Activated naive CD4-positive, alpha-beta T cell (primary cell): ENCODE data around the gene HEG1.

Experiments used
- DNase-seq, 4 experiments: peaks; one replicate each; lab custom pipeline; 2025; lab: John Stamatoyannopoulos, UW

Gene HEG1

DNA sequence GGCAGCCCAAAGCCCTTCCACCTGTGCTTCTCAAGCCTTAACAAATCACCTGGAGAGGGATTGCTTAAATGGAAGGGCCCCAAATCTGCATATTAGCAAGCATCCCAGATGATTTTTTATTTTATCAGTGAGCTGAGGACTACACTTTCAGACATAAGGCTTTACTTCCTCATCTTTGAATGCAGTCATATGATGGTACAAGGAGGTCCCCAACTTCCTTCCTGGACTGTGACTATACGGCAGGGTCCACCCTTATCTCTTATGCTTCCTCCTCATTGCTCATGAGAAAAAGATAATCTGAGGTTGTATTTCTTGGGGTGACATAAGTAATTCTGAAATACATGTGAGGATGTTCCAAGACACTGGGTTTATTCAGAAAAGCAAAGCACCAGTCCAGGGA is 13.7 kb upstream of the HEG1 start:
- no peak for DNase-seq

DNA sequence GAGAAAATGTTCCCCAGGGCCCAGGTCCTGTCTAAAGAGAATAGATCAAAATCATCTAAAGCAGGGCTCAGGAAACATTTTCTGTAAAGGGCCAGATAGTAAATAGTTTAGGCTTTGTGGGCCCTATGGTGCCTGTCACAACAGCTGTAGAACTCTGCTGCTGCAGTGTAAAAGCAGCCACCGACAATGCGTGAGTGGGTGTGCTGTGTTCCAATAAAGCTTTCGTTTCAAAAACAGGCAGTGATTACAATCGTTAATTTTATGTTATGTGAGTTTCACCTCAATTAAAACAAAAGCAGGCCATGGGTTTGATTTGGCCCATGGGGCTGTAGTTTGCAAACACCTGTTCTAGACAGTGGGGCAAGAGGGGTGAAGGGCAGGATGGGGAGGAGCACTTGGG is 12.5 kb upstream of the HEG1 start:
- DNase-seq, result no peak

DNA sequence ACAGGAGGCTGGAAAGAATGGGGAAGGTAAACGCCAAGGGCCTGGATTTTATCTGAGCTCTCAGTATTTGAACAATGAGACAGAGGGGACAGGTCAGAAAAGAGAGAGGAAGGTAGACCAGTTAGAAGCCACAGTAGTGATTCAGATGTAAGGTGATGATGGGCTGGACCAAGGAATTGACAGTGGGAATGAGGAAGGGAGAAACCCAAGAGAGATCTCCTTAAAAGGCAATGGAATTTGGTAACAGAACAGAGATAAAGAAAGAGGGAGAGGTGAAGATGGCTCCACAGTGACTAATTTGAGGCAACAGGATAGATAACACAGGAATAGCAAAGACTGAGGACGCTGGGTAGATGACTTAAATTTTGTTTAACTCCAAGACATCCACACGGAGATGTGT is 11.4 kb upstream of the HEG1 start:
- DNase-seq, result no peak

DNA sequence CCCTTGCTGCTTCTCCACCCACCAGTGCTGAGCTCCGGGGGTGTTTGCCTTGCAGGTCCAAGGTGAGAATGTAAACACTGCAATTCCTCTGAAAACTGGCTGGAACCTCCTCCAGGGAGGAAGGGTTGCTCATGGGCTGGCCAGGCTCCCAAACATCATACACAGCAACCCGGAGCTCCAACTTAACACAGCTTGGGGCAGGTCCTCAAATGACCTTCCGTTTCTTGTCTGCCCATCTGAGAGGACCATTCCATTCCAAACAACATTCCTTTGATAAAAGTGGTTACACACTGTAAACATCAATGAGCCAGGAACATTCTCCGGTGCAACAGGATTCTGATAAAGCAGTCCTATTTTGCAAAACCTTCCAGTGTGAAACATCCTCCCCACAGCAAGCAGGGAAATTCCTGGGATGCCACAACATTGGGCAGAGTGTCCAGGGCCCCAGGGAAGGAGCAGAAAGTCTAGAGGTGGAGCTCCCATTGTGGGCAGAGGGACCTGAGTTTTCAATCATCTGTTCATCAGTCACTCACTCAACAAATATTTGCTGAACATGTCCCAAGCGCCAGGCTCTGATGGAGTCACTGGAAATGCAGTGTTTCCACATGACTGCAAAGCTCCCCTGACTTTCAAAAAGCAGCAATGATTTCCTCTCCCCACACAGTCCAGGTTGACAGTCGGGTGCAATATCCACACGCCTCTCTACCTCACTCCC is 7.3 kb upstream of the HEG1 start:
- no peak for DNase-seq

DNA sequence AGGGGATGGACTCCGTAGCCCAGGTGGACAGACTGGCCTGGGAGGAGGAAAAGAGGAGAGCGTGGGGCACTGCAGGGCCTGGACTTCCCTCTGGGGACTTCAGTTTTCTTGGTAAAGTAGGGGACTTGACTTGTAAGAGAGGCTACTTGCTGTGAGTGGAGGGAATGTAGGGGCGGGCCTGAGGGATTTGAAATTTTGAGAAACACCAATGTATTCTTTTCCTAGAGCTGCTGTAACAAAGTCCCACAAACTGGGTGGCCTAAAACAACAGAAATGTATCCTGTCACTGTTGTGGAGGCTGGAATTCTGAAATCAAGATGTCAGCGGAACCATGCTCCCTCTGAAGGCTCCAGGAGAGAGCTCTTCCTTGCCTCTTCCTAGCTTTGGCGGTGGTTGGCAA is 5.8 kb upstream of the HEG1 start:
- no peak for DNase-seq

DNA sequence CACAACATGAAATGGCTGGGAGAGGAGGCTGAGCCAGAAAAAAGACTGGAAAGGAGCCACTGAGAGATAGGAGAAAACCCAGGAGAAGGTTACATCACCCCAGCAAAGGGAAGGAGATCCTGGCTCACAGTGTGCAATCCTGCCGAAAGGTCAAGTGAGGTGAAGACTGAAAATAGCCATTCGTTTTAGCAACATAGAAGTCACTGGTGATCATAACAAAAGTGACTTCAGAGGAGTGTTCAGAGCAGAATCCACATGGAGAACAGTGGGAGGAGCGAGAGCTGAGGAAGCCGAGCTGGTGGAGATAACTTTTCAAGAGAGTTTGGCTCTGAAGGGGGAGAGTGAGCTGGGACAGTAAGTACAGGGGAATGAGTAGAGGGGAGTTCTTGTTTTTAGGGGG is 5.4 kb upstream of the HEG1 start:
- DNase-seq, result no peak

DNA sequence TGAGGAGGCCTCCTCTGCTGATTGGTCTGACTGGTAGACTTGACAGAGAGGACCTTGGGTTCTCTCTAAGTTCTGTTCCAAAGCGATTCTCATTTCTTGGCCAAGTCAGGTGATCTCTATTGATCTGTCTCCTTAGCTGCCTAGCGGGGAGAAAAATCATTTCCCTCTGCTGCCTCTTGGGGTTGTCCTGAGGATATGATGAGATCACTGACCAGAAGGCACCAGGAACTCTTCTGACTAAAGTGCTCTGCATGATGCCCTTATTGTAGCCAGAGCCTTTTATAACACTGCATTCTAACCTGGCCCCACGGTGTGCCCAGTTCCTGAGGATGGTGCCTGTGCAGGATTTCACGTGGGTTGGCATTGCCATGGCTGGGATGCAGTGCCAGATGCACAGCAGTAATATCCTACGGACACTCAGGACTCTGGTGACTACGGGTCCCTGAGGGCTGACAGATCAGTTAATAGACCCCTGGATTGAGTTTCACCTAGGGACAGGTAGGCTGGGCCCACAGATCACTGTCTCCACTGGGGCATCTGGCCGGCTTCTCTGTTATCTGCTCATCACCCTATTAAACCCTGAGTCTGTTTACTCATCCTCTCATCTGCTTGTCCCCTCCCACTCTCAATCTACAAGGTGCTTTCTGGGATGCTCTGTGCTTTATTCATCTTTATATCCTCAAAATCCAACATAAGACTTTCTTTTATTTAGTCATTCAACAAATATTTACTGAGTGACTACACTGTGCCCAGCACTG is 3.9 kb upstream of the HEG1 start:
- DNase-seq, result no peak

DNA sequence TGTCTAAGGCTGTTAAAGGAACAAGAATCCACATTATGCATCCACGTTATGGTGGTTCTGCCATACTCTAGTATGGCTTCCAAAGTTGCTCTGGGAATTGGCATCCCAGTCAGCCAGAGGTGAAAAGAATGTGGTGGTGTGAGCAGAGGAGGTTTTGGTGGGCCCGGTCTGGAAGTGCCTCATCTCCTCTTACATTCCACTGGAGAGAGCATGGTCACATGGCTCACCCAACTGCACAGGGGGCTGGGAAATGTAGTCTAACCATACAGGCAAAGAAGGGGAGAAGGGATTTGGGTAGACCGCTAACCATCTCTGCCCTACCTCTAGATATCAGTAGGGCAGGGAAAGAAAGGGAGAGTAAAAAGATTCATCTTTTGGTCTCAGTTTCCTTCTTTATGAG is 3.2 kb upstream of the HEG1 start:
- DNase-seq, result no peak

DNA sequence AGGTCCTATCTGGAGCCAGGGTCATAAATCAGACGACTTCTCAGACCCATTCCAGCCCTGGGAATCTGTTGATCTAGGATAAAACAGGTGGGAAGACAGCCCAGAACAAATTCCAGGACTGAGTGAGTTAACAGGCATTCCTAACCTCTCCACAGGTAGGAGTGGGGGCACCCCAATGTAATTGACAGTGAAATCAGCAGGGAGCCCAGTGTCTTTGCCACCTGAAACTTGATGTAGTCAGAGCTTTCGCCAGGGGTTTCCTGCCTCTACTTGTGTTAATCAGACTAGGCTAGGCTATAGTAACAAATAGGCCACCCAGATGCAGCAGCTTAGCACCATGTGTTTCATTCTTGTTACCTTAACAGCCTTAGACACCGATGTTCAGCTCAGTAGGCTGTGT is 2.7 kb upstream of the HEG1 start:
- DNase-seq, result no peak

DNA sequence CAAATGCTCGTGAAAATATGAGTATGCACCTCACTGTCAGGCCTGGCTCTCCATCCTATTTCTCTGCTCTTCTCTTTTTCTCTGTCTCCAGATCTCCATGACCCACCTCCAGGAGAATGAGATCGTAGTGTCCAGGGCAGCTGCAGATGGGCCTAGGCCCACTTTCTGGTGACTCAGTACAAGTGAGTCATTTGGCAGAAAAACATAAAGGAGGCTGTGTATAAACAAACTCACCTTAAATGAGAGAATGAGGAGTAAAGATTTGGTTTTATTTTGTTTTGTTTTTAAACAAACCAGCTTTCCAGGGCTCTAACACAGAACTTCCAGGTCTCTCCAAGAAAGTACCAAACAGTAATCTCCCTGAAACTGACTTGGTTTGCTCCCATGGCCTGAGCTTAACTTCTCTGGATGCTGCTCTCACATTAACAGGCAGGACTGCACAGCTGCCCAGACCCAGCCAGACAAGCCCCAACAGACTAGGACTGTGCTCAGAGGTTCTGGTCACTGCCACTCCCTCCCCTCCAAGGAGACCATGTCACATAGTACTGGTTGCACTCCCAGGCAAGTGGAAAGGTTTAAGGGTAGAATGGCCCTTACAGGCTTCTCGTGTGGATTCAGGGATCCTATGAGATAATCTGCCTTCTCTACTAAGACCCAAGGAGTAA is 1.5 kb upstream of the HEG1 start:
- no peak for DNase-seq

DNA sequence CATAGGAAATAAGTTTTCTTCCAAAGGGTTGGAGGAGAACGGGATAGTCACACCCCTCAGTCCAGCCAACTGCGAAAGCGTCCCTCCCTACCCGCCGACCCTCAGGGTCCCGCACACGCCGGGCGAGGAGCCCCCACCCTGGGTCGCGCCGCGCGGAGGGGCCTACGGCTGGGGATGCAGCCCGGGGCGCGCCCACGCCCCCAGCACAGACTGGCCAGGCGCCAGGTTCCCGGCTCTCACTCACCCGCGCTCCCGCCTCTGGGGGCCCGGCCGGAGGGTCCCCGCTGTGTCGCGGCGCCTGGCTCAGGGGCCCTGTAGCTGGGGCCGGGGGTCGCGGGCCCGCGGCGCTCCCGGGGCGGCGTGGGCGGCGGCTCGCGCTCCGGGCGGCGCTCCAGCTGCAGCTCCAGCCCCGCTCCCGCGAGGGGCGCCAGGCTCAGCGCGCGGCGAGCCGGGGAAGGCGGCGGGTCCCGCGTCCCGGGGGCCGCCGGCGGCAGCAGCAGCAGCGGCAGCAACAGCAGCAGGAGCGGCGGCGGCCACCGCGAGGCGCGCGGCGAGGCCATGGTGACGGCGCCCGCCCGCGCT is 375 bp downstream of the HEG1 start:
- DNase-seq, result peak in 2 of 4 experiments; percentile 2 to 11

DNA sequence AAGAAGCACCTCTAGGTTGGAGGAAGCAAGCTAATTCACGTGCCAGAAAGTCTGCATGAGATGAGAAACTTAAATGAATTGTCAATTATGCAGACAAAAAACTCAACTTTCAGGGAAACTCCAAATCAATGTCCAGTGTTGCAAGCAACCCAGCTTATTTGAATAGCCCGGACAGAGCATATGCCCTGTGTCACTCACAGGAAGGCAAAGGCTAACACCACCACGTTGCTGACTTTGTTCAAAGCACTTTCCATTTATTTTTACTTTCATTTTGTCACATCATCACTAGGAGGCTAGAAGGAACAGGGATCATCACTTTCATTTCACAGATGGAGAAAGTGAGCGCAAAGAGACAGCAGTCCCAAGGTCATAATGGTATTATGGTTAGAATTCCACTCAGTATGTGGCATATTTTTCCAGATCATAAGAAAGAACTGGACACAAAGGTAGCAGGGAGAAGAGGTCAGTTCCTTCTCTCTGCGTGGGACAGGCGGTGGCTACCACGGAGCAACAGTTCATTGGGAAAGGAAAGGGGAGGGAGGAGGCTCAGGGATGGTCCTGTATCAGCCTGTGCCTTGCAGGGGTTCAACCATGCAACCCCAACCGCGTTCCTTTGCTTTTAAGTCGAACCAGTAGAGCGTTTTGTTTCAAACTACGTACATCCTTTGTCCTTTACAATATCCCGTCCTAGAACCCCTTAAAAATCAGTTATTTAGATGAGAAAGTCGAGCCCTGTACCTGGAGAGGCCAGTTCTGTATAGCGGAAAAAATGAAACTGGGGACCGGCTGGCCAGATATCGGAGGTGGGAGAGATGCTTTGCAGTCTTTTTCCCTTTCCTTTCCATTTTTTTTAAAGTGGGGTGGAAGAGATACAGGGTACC is 1.1 kb downstream of the HEG1 start:
- no peak for DNase-seq

DNA sequence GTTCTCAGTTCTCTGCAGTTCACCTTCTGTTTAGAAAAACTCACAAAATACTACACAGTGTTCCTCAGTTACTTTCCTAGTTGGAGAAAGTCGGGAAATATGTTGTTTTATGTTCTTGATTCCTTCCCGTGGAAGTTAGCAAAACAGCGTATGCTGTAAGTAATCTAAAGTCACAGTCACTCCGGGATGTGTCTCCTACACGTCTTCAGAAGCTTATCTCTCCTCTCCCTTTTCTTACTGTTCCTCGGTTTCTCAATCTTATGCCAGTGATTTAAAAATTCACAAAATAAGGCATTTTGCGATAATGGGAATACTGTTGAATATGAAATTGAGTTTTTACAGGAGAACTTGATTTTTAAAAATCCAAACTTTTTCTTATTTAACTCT is 1.7 kb downstream of the HEG1 start:
- no peak for DNase-seq

DNA sequence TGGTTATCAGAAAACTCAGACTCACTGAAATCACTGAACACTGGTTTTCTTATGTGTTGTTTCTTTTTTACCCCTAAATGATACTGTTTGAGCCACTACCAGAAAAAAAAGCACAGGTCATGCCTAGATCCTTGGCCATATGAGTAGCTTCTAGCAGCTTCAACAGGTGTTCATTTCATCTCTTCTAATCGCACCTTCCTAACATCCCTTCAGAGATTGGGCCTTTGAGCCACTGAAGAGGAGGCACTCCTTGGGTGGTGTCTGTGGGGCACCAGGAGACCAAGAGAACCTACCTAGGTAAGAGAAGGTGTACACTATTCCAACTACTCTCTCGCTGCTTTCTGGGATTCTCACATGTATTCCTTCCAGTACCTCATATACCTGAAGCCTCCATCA is 2.5 kb downstream of the HEG1 start:
- no peak for DNase-seq

DNA sequence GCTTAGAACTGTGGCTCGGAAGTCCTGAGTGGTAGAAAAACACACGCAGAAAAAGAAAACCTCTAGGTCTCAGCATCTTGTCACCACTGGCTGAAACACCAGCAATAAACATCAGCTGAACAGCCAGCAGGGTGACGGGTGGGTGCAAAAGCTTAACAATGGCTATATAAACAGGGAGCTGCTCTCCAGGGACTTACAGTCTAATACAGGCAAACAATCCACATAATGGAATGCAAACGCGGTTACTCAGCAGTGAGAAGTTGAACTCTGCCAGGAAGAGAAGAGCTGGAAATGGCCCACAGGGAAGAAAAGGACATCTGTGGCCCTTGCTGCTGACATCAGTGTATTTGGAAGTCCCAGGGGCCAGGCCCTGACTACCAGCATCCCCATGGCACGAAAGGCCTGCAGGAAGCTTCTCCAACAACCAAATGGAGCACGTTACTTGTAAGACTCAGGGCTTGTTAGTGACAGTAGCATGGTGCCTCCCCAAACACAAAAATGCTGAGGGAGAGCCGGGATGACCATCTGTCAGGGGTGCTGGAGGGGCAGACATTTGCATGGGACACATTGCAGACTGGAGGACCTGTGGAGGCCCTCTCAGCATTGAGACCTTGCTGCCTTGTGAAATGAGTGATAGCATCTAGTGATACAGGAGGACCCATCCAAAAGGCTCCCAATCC is 3.0 kb downstream of the HEG1 start:
- DNase-seq, result no peak

DNA sequence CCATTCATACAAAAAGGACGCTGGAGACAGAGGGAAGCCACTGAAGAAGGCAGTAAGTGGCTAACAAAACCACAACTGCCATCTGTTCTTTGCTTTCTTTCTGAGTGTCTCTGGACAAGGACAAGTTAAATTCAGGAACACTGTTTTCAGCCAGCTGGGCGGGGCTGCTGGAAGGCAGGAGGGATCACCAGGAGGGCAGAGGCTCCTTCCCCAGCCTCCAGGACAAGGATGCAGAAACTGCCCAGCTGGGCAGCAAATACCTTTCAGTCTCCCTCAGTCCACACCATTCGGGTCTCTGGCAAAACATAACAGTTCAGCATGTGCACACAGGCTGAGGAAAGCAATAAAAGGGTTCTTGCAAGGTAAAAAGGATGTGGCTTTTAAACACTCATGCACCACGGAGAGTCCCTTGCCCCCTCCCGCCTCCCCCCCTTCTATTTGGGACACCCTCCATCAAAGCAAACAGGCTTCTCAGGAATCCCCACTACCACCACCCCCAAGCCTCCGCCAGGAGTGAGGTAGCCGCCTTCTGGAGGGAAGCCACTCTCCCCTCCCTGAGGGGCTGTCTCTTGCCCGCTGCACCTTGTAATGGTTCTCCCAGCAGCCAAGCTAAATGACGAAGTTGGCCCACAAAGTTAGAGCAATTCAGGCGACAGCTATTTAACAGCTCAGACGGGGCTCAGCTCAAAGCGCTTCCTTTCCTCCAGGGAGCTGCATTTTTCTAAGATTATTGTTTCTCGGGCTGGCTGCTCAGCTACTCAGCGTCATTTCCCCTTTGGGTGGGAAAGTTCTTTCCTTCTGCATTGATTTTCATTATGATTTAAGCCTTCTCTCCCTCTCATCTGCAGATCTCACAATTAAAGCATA is 3.8 kb downstream of the HEG1 start:
- peak; percentile 20 to 48 (median 30) for DNase-seq

DNA sequence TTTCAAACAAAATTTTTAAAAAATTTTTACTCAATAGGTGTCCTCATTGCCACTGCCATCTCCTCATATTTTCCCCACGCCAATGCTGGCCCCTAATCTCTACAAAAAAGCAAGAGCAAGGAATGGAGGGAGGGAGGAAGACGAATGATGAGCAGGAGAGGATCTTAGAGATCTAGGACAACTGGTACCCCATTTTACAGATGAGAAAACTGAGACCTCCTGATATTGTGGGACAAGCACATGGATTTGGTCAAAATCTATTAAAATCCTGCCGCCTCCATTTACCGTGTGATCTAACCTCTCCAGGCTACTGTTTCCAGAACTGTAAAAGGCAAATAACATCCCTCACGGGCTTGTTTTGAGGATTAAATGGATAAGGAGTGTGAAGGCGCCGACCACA is 4.6 kb downstream of the HEG1 start:
- no peak for DNase-seq

DNA sequence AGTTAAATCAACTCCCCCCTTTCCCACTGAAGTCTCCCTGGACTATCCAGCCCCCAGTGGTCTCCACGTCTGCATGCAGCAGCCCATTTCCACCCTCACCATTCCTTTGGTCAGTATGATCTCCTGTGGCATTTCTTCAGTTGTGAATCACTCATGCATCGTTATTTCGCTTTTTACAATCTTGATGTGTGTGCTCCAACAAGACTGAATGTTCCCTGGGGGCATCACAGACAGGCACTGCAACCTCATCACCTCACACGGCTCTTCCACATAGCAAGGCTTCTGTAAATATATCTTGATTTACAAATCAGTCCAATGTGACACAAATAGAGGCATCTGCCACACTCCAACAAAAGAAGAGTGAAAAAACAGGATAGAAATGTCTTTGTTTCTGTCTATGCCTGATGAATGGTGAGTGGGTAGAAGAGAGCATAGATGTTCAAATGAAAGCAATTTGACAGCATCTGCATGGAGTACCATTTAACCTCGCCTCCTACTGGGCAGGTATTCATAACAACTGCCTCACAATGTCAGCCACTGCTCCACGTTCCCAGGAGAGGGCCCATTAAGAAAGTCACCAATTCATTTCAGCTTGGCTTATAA is 5.2 kb downstream of the HEG1 start:
- DNase-seq, result no peak

DNA sequence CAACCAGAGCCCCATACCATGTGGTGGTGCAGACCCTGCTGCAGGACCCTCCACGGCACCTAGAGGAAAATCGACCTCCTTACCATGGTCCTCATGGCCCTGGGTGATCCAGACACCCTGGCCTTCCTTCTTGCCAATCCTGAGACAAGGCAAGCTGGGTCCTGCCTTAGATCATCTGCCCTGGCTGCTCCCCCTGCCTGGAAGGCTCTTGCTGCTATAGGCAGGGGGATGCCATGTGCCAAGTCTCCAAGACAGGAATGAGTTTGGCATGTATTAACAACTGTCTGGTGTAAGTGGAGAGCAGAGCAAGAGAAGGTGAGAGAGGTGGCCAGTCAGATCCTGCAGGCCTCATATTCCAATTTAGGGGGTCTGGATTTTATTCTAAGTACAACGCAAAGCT is 7.5 kb downstream of the HEG1 start:
- no peak for DNase-seq

DNA sequence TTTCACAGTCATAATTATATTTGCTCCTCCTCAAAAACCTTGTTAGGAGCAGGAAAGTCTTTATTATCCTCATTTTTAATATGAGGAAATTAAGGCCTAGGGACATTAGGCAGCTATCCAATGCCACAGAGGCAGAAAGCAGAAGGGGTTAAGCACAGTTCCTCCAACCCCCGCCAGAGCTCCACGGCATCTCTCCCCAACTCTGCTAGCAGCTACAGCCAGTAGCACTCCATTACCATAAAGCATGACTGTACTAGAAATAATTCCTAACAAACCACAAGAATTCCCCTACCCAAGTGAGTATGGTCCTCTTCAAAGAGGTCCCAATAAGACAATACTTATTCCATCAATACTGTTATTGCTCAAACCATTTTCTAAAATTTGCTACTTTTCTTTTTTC is 9.8 kb downstream of the HEG1 start:
- DNase-seq, result no peak
